NCI-H1417 (cell line): Measurements from ENCODE around the gene UVSSA.
"Not testable (repeated sequence)": the region's sequence is repeated elsewhere in the genome, so short reads cannot be mapped to it uniquely, and the experiment has no call there.

Experiments
- DNase-seq, 3 experiments: peaks; one replicate each; lab custom pipeline; 2025; lab: John Stamatoyannopoulos, UW

The UVSSA gene

GRCh38 chr4:1331591-1332353 lies 15.2 kb upstream of the UVSSA start:
- DNase-seq: no peak

GRCh38 chr4:1332686-1333085 lies 14.3 kb upstream of the UVSSA start:
- no peak for DNase-seq

GRCh38 chr4:1333256-1333655 lies 13.8 kb upstream of the UVSSA start:
- DNase-seq: no peak

- not testable (repeated sequence) for DNase-seq
These were observed 13.0 kb upstream of the UVSSA start for GRCh38 chr4:1333851-1334578.

GRCh38 chr4:1334579-1334895 lies 12.5 kb upstream of the UVSSA start:
- no peak for DNase-seq

GRCh38 chr4:1335193-1335883 lies 11.7 kb upstream of the UVSSA start:
- DNase-seq: not testable (repeated sequence)

- DNase-seq: no peak
These were observed 10.9 kb upstream of the UVSSA start for GRCh38 chr4:1336088-1336491.

GRCh38 chr4:1337376-1337831 lies 9.6 kb upstream of the UVSSA start:
- DNase-seq: no peak

- no peak for DNase-seq
These were observed 8.9 kb upstream of the UVSSA start for GRCh38 chr4:1337951-1338751.

- DNase-seq: no peak
These were observed 8.1 kb upstream of the UVSSA start for GRCh38 chr4:1338752-1339414.

- DNase-seq: no peak
These were observed 7.5 kb upstream of the UVSSA start for GRCh38 chr4:1339489-1339888.

GRCh38 chr4:1340181-1340747 lies 6.7 kb upstream of the UVSSA start:
- no peak for DNase-seq

- DNase-seq: no peak
These were observed 6.1 kb upstream of the UVSSA start for GRCh38 chr4:1340861-1341260.

GRCh38 chr4:1342003-1342402 lies 5.0 kb upstream of the UVSSA start:
- DNase-seq: no peak

GRCh38 chr4:1344696-1345095 lies 2.3 kb upstream of the UVSSA start:
- DNase-seq: no peak

- peak in 2 of 3 experiments; percentile 64 to 74 for DNase-seq
These were observed 866 bp upstream of the UVSSA start for GRCh38 chr4:1345903-1346780.

- peak; percentile 52 to 80 (median 78) for DNase-seq
These were observed 429 bp downstream of the UVSSA start for GRCh38 chr4:1347410-1347864.

- no peak for DNase-seq
These were observed 1.1 kb downstream of the UVSSA start for GRCh38 chr4:1348014-1348513.

- DNase-seq: no peak
These were observed 1.7 kb downstream of the UVSSA start for GRCh38 chr4:1348746-1349145.
